H1 (cell line): ENCODE results near the gene FAM3B. TPM values are rescaled to one million over a fixed set of nuclear protein-coding genes. Genes with fewer than 3 reads are reported as not detected.

Experiments used
- CTCF ChIA-PET: fragments of 300-600 bp; sonication (Branson Sonifier 250); formaldehyde crosslinking; loops from one replicate; lab custom pipeline; 2021; ENCODE audit not compliant: partially characterized antibody; lab: Charles Lee
- POLR2A ChIA-PET: fragments of 300-600 bp; sonication (Branson Sonifier 250); formaldehyde crosslinking; loops from one replicate; lab custom pipeline; 2021; ENCODE audit warnings: inconsistent platforms; ENCODE audit not compliant: partially characterized antibody; lab: Charles Lee
- DNase-seq, 2 experiments: peaks; one replicate each; pipeline versions ENCODE4 v3.0.0 to v3.0.0-alpha.2; 2010 to 2022; ENCODE audit warnings: low spot score in 2 of 2, low read depth in 1 of 2, mixed read lengths in 1 of 2
- FAIRE-seq: peaks from 2 replicates; lab custom pipeline; 2011; peaks lifted over from hg19 to GRCh38; lab: Jason Lieb, UNC
- H2AFZ ChIP-seq: 2 replicates; pipeline ENCODE4 v1.8.1; 2012; ENCODE audit warnings: low read length, inconsistent platforms
- H2AK5ac ChIP-seq: 2 replicates; pipeline ENCODE4 v1.6.1; 2013; ENCODE audit warnings: low read depth, low read length
- H2BK120ac ChIP-seq: replicated peaks from 2 replicates; pipeline ENCODE3; 2013; ENCODE audit warnings: low read depth, low read length, inconsistent platforms
- H2BK12ac ChIP-seq: 2 replicates; pipeline ENCODE4 v1.6.1; 2013; ENCODE audit warnings: low read depth, low read length
- H2BK15ac ChIP-seq: 2 replicates; pipeline ENCODE4 v1.6.1; 2013; ENCODE audit warnings: low read length
- H2BK20ac ChIP-seq: 2 replicates; pipeline ENCODE4 v1.6.1; 2013; ENCODE audit warnings: low read length
- H2BK5ac ChIP-seq: 2 replicates; pipeline ENCODE4 v1.6.1; 2013; ENCODE audit warnings: low read depth, low read length
- H3K14ac ChIP-seq: 2 replicates; pipeline ENCODE4 v1.6.1; 2013; ENCODE audit warnings: inconsistent platforms; ENCODE audit not compliant: insufficient read length
- H3K18ac ChIP-seq: 2 replicates; pipeline ENCODE4 v1.6.1; 2013; ENCODE audit warnings: low read length; ENCODE audit errors: extremely low read depth
- H3K23ac ChIP-seq: 2 replicates; pipeline ENCODE4 v1.6.1; 2013; ENCODE audit warnings: inconsistent platforms; ENCODE audit not compliant: insufficient read length
- H3K23me2 ChIP-seq: 2 replicates; pipeline ENCODE4 v1.6.1; 2013; ENCODE audit warnings: low read depth, low read length
- H3K27ac ChIP-seq: 2 replicates; pipeline ENCODE4 v1.6.1; 2011; ENCODE audit warnings: low read depth, low read length, inconsistent platforms
- H3K27me3 ChIP-seq, 4 experiments: replicated peaks in 1 of 4; 1 replicate in 1 of 4; 2 replicates in 3 of 4; pipeline versions ENCODE4 v1.6.1 to v1.8.1; 2011 to 2013; ENCODE audit warnings: low read length in 3 of 4, mild to moderate bottlenecking in 3 of 4, inconsistent platforms in 2 of 4, mixed read lengths in 2 of 4, moderate library complexity in 1 of 4; ENCODE audit not compliant: control insufficient read depth in 3 of 4, insufficient read depth in 3 of 4; ENCODE audit errors: extremely low read depth in 1 of 4
- H3K36me3 ChIP-seq, 4 experiments: 2 replicates each; pipeline versions ENCODE4 v1.6.1 to v1.8.1; 2011 to 2013; ENCODE audit warnings: mild to moderate bottlenecking in 4 of 4, low read length in 3 of 4, moderate library complexity in 2 of 4, control low read depth in 1 of 4, inconsistent platforms in 1 of 4; ENCODE audit not compliant: insufficient read depth in 4 of 4, control insufficient read depth in 2 of 4
- H3K4ac ChIP-seq: replicated peaks from 2 replicates; pipeline ENCODE3; 2013; ENCODE audit warnings: low read length, low read depth, mixed read lengths, inconsistent platforms; ENCODE audit not compliant: insufficient read length
- H3K4me1 ChIP-seq, 4 experiments: replicated peaks in 1 of 4; 1 replicate in 1 of 4; 2 replicates in 3 of 4; pipeline versions ENCODE4 v1.6.1 to v1.8.1; 2011 to 2013; ENCODE audit warnings: low read length in 3 of 4, inconsistent platforms in 2 of 4, mixed read lengths in 1 of 4; ENCODE audit not compliant: insufficient read depth in 4 of 4, control insufficient read depth in 3 of 4
- H3K4me2 ChIP-seq, 2 experiments: 2 replicates each; pipeline versions ENCODE4 v1.6.1 to v1.8.1; 2011 to 2013; ENCODE audit warnings: low read depth in 2 of 2, low read length in 2 of 2, control low read depth in 1 of 2, inconsistent platforms in 1 of 2, mild to moderate bottlenecking in 1 of 2; ENCODE audit not compliant: insufficient read depth in 1 of 2
- H3K4me3 ChIP-seq, 4 experiments: fragments of 200-600, 300-600 bp in 1 of 4; sonication (generic), shearing (Covaris generic), sonication (Bioruptor Twin) in 1 of 4; 2 replicates each; pipeline versions ENCODE4 v1.5.1 to v1.8.1; 2011 to 2016; ENCODE audit warnings: low read length in 4 of 4, low read depth in 3 of 4, control low read depth in 2 of 4, inconsistent platforms in 2 of 4, mild to moderate bottlenecking in 2 of 4, mixed read lengths in 1 of 4, moderate library complexity in 1 of 4; ENCODE audit not compliant: insufficient read depth in 2 of 4; ENCODE audit errors: extremely low read depth in 1 of 4
- H3K56ac ChIP-seq: replicated peaks from 2 replicates; pipeline ENCODE3; 2013; ENCODE audit warnings: low read depth, mild to moderate bottlenecking, mixed read lengths, low read length, inconsistent platforms; ENCODE audit not compliant: insufficient read length
- H3K79me1 ChIP-seq: 2 replicates; pipeline ENCODE4 v1.6.1; 2013; ENCODE audit warnings: low read depth, low read length, control low read depth
- H3K79me2 ChIP-seq, 2 experiments: 2 replicates each; pipeline versions ENCODE4 v1.6.1 to v1.8.1; 2012 to 2013; ENCODE audit warnings: low read length in 2 of 2, mild to moderate bottlenecking in 2 of 2, inconsistent platforms in 1 of 2; ENCODE audit not compliant: insufficient read depth in 2 of 2, control insufficient read depth in 1 of 2
- H3K9ac ChIP-seq, 4 experiments: replicated peaks in 1 of 4; 1 replicate in 1 of 4; 2 replicates in 3 of 4; pipeline versions ENCODE4 v1.6.1 to v1.8.1; 2011 to 2013; ENCODE audit warnings: low read depth in 3 of 4, low read length in 3 of 4, control low read depth in 2 of 4, mild to moderate bottlenecking in 2 of 4, moderate library complexity in 2 of 4, inconsistent platforms in 1 of 4; ENCODE audit errors: extremely low read depth in 1 of 4
- H3K9me3 ChIP-seq, 2 experiments: 2 replicates each; pipeline versions ENCODE4 v1.6.1 to v1.8.1; 2012 to 2013; ENCODE audit warnings: mild to moderate bottlenecking in 2 of 2, moderate library complexity in 2 of 2, control low read depth in 1 of 2, inconsistent platforms in 1 of 2, low read depth in 1 of 2, low read length in 1 of 2, mixed read lengths in 1 of 2; ENCODE audit not compliant: insufficient read depth in 2 of 2
- H4K20me1 ChIP-seq, 2 experiments: replicated peaks in 1 of 2; 2 replicates each; pipeline versions ENCODE3 to v1.8.1; 2011 to 2013; ENCODE audit warnings: inconsistent platforms in 2 of 2, low read length in 2 of 2, mild to moderate bottlenecking in 1 of 2; ENCODE audit not compliant: insufficient read depth in 2 of 2, control insufficient read depth in 1 of 2
- H4K5ac ChIP-seq: 2 replicates; pipeline ENCODE4 v1.6.1; 2013; ENCODE audit warnings: low read length, low read depth, mixed read lengths, inconsistent platforms; ENCODE audit not compliant: insufficient read length
- H4K8ac ChIP-seq: 2 replicates; pipeline ENCODE4 v1.8.0; 2013; ENCODE audit warnings: mild to moderate bottlenecking, moderate library complexity, low read length, inconsistent platforms; ENCODE audit not compliant: insufficient read depth; ENCODE audit errors: extremely low read depth
- H4K91ac ChIP-seq: replicated peaks from 2 replicates; pipeline ENCODE3; 2013; ENCODE audit warnings: low read length, mixed read lengths, inconsistent platforms; ENCODE audit not compliant: insufficient read length
- BCL11A ChIP-seq, 2 experiments: IDR thresholded peaks; one replicate each; pipeline ENCODE4 v1.6.1; 2011; ENCODE audit warnings: low read depth in 2 of 2, low read length in 2 of 2, mild to moderate bottlenecking in 2 of 2
- CBX8 ChIP-seq: fragments of 300-800, 300-1000 bp; sonication (generic); IDR thresholded peaks from 2 replicates; pipeline ENCODE4 v1.7.1; 2016; ENCODE audit warnings: low read depth, low read length, borderline replicate concordance
- CHD1 ChIP-seq: IDR thresholded peaks from 2 replicates; pipeline ENCODE4 v1.6.1; 2012; ENCODE audit warnings: low read depth, low read length, improper control_type of control experiment
- EZH2 ChIP-seq: fragments of 200-600 bp; sonication (generic); IDR thresholded peaks from 2 replicates; pipeline ENCODE4 v1.7.1; 2012; ENCODE audit warnings: low read depth, mild to moderate bottlenecking, moderate library complexity, low read length, inconsistent platforms; ENCODE audit not compliant: severe bottlenecking
- POLR2A ChIP-seq, 2 experiments: IDR thresholded peaks; 1 replicate in 1 of 2; 2 replicates in 1 of 2; pipeline ENCODE4 v1.6.1; 2011; ENCODE audit warnings: low read depth in 2 of 2, low read length in 2 of 2, mild to moderate bottlenecking in 2 of 2; ENCODE audit errors: control extremely low read depth in 1 of 2
- POU5F1 ChIP-seq: IDR thresholded peaks from 2 replicates; pipeline ENCODE4 v1.6.1; 2011; ENCODE audit warnings: low read depth, mild to moderate bottlenecking, low read length, moderate library complexity
- RXRA ChIP-seq: IDR thresholded peaks from 2 replicates; pipeline ENCODE4 v1.6.1; 2011; ENCODE audit warnings: low read depth, mild to moderate bottlenecking, low read length, moderate library complexity; ENCODE audit not compliant: insufficient read depth
- SAP30 ChIP-seq: fragments of 300-600 bp; sonication (generic); IDR thresholded peaks from 2 replicates; pipeline ENCODE4 v1.7.1; 2012; ENCODE audit warnings: low read length, moderate library complexity, mild to moderate bottlenecking, inconsistent platforms; ENCODE audit not compliant: insufficient read depth, insufficient replicate concordance
- SIN3A ChIP-seq, 2 experiments: IDR thresholded peaks in 1 of 2; conservative IDR thresholded peaks in 1 of 2; 2 replicates each; pipeline ENCODE4 v1.6.1; 2011 to 2012; ENCODE audit warnings: low read length in 2 of 2, improper control_type of control experiment in 1 of 2, low read depth in 1 of 2, mild to moderate bottlenecking in 1 of 2
- SRF ChIP-seq: IDR thresholded peaks from 2 replicates; pipeline ENCODE4 v1.6.1; 2011; ENCODE audit warnings: mild to moderate bottlenecking, low read depth, low read length, moderate library complexity
- TAF1 ChIP-seq: IDR thresholded peaks from 2 replicates; pipeline ENCODE4 v1.6.1; 2011; ENCODE audit warnings: mild to moderate bottlenecking, low read depth, low read length
- TEAD4 ChIP-seq: IDR thresholded peaks from 2 replicates; pipeline ENCODE4 v1.6.1; 2012; ENCODE audit warnings: low read depth, low read length, inconsistent platforms, mixed read lengths
- YY1 ChIP-seq: IDR thresholded peaks from 2 replicates; pipeline ENCODE4 v1.6.1; 2011; ENCODE audit warnings: low read depth, mild to moderate bottlenecking, low read length
- WGBS, 2 experiments: shearing (Covaris generic) in 1 of 2; methylation state at CpG; one replicate each; pipeline versions ENCODE4 v1.1.6 to v1.1.7; 2013 to 2015; ENCODE audit warnings: low lambda C conversion rate in 2 of 2, mixed read lengths in 2 of 2, inconsistent platforms in 1 of 2, low coverage in 1 of 2, missing lambda C conversion rate in 1 of 2; ENCODE audit not compliant: insufficient replicate concordance in 2 of 2, insufficient coverage in 1 of 2, insufficient read length in 1 of 2; ENCODE audit errors: extremely low coverage in 1 of 2, missing lambda C conversion rate in 1 of 2; 5-methylcytosine and 5-hydroxymethylcytosine counted together
- polyA plus RNA-seq, 7 experiments: library from polyadenylated mRNA; depleted of rRNA in 3 of 7; stranded (reverse) in 5 of 7; unstranded in 2 of 7; fragments of >200 nt in 5 of 7; fragments of 200-250 nt in 2 of 7; gene quantifications; 1 replicate in 5 of 7; 2 replicates in 1 of 7; 4 replicates in 1 of 7; pipeline versions ENCODE4 v1.2.1 to v1.2.3, GENCODE V29; 2011 to 2013; ENCODE audit warnings: missing spikeins in 2 of 7, mixed read lengths in 2 of 7
- total RNA-seq: library from RNA; stranded (reverse); fragmentation: NEBNext Ultra II Directional; extraction: Animal tissue kit (Norgen Biotek cat#: 25700); gene quantifications from 2 replicates; pipeline ENCODE4 v1.2.1, GENCODE V29; 2021

Gene FAM3B
- total and polyA plus RNA-seq, 2 of the 8 experiments (the other 6 are each of a cell fraction or from before 2014, with no cell fraction given), result 2.0 TPM

- H3K56ac ChIP-seq, result no peak overlapping the region
- H3K9ac ChIP-seq, result no peak overlapping the region
- no peak overlapping the region for H2BK120ac ChIP-seq
- no peak overlapping the region for H2BK15ac ChIP-seq
- 0 out of 7 replicates have a peak, but pooled peaks cover 0 to 3% (median 0%) of the 10 kb centered on the region in 4 experiments for H3K4me1 ChIP-seq
- no peak overlapping the region for H2BK12ac ChIP-seq
- no peak overlapping the region; the same call in 1 of the 2 replicates for H4K8ac ChIP-seq
- no peaks in the 10 kb centered on the region for H4K20me1 ChIP-seq
- H4K91ac ChIP-seq, result no peak overlapping the region
- H3K18ac ChIP-seq, result no peak overlapping the region
- no peaks in the 10 kb centered on the region for H3K23me2 ChIP-seq
- H3K79me1 ChIP-seq, result no peaks in the 10 kb centered on the region
- H3K27me3 ChIP-seq, result no peaks in the 10 kb centered on the region; a peak in 1 of 7 replicates
- ChIA-PET POLR2A (interaction anchor here (1.0 kb wide), 1 partner anchor 243 kb away, joined by 3 read pairs; no protein-coding TSS in a partner anchor), CTCF (interaction anchor here (0.7 to 2.2 kb wide), 4 partner anchors 10 to 79 kb away, joined by 3 to 7 read pairs (median 3); no protein-coding TSS in a partner anchor)
- 84% methylated on average over 11 of the region's 24 CpGs; no CpG with 5 or more reads in 1 of the 2 experiments for WGBS, 2 experiments
- no peak for DNase-seq
- peaks cover 3 to 13% of the 10 kb centered on the region in 2 experiments for H3K9me3 ChIP-seq
- H2BK5ac ChIP-seq, result no peak overlapping the region
- no peak overlapping the region for H2AK5ac ChIP-seq
- H3K4ac ChIP-seq, result no peak overlapping the region
- no peak overlapping the region for H4K5ac ChIP-seq
- H3K4me3 ChIP-seq, result no peak overlapping the region
- FAIRE-seq, result no peak
- H3K27ac ChIP-seq, result no peak overlapping the region
- H3K14ac ChIP-seq, result no peak overlapping the region
- H2BK20ac ChIP-seq, result no peak overlapping the region
- no peaks in the 10 kb centered on the region for H3K79me2 ChIP-seq
- H3K36me3 ChIP-seq, result no peaks in the 10 kb centered on the region
- H2AFZ ChIP-seq, result no peak overlapping the region
- no peak overlapping the region for H3K23ac ChIP-seq
- H3K4me2 ChIP-seq, result no peak overlapping the region
- TF ChIP-seq BCL11A (IDR thresholded peaks at IDR 0.05; ENCODE audit: low read depth in 2 of 2, low read length in 2 of 2) (no peak), EZH2 (no peak), SRF (no peak), YY1 (no peak), TAF1 (no peak), SAP30 (no peak), POLR2A (IDR thresholded peaks at IDR 0.05; ENCODE audit: control extremely low read depth in 1 of 2, low read depth in 2 of 2, low read length in 2 of 2) (no peak), RXRA (no peak), TEAD4 (no peak), CHD1 (no peak), SIN3A (conservative IDR thresholded peaks at IDR 0.05 in 1 of 2, IDR thresholded peaks at IDR 0.05 in 1 of 2; ENCODE audit: low read depth in 1 of 2, low read length in 2 of 2) (no peak), POU5F1 (no peak), CBX8 (no peak)
Observed at GRCh38 chr21:41290106-41290799, 26.3 kb upstream of the FAM3B start.
